Subcutaneous adipose tissue (tissue), 4 donors: ENCODE measurements around the gene GP1BB. TPM values are rescaled to one million over a fixed set of nuclear protein-coding genes. Genes with fewer than 3 reads are reported as not detected.

Source experiments
- CTCF ChIP-seq: fragments of 450-650 bp; IDR thresholded peaks from one replicate; pipeline ENCODE4 v1.5.1; 2016; ENCODE audit warnings: low read depth, mild to moderate bottlenecking, control low read depth, antibody characterized with exemption, moderate library complexity
- total RNA-seq, 4 donors: library from RNA; depleted of rRNA; stranded (reverse); fragments of >200 nt; gene quantifications; one replicate each; pipeline ENCODE4 v1.1.0, GENCODE V29; 2016

The GP1BB gene
- total RNA-seq, 4 donors from 2014 or later, result 0.34 to 2.8 (median 1.5) TPM; not detected in 1

GRCh38 chr22:19713245-19713644, 10.1 kb upstream of the GP1BB start:
- no peak for TF ChIP-seq CTCF

GRCh38 chr22:19713650-19714311, 9.6 kb upstream of the GP1BB start:
- no peak for TF ChIP-seq CTCF

GRCh38 chr22:19714312-19715187, 8.8 kb upstream of the GP1BB start, which contains the start of gene SEPTIN5:
Gene SEPTIN5 (plus strand): TSS chr22:19714503. CDS start chr22:19714589, 86 bp downstream.
- TF ChIP-seq CTCF, result no peak

- no peak for TF ChIP-seq CTCF
These were observed 8.0 kb upstream of the GP1BB start for GRCh38 chr22:19715188-19715930.

DNA sequence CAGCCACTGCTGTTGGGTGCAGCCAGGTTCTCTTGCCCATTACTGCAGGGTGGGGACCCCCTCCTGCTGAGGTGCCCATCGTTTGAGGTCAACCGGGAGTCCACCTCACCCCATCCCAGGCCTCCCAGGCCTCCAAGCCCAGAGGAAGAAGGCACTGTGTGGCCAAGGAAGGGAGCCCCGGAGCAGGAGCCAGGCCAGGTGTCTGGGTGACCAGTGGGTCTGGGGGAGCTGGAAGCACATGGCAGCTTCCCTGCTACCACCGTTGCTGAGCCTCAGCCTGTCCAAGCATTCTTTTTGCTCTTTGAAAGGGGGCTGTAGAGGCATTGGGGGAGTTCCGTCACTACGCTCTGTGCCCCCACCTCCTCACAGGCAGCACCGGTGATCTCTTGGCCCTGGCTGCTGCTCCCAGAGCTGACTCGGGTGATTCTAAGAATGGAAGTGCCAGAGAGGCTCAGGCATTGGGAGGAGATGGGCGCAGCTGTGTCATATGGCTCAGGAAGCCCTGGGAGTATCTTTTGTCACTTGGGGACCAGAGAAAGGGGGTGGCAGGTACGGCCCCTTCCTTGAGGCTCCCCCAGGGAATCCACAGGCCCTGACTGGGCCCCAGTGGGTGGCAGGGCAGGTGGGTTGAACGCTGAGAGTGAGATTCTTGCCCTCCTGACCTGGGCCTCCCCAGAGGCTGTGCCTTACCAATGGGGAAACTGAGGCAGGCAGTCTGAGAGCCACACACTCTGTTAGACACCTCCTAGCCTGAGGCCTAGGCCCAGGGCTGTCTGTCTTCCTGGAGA, 7.1 kb upstream of the GP1BB start:
- TF ChIP-seq CTCF, result no peak

DNA sequence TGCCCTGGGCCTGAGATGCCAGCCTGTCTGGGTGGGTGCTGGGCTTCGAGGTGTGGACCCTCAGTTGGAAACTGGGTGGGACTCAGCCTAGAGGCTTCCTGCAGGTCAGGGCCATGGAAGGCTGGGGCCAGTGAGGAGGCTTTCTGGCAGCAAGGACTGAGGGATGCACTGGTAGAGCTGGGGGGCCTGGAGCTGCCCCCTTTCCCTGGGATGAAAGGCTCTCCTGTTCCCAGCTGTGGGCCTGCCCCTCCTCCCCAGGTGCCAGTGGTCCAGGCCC, 6.6 kb upstream of the GP1BB start:
- TF ChIP-seq CTCF, result no peak
